K562 (cell line): ENCODE data around the gene ZC3H6. TPM values are rescaled to one million over a fixed set of nuclear protein-coding genes. Genes with fewer than 3 reads are reported as not detected.

ENCODE experiments used
- CBX5 ChIP-seq: IDR thresholded peaks from 2 replicates; pipeline ENCODE4 v1.6.1; 2014; ENCODE audit warnings: low read depth, borderline replicate concordance
- CTBP1 ChIP-seq: fragments of 450-650 bp; IDR thresholded peaks from 2 replicates; pipeline ENCODE4 v1.6.1; 2016; ENCODE audit warnings: borderline replicate concordance
- DPF2 ChIP-seq: fragments of 450-650 bp; IDR thresholded peaks from 2 replicates; pipeline ENCODE4 v1.6.1; 2016
- ELF1 ChIP-seq: fragments of 200-800 bp; sonication (Bioruptor generic); IDR thresholded peaks from 2 replicates; pipeline ENCODE4 v1.6.1; 2016; ENCODE audit warnings: missing genetic modification characterization, missing compliant biosample characterization
- MECOM ChIP-seq: fragments of 250-450 bp; sonication (Bioruptor Pico); IDR thresholded peaks from 2 replicates; pipeline ENCODE4 v1.8.0; 2022; ENCODE audit warnings: inconsistent platforms
- MEIS2 ChIP-seq: fragments of 450-650 bp; IDR thresholded peaks from 2 replicates; pipeline ENCODE4 v1.6.1; 2014; ENCODE audit warnings: mild to moderate bottlenecking; ENCODE audit not compliant: partially characterized antibody
- MTA3 ChIP-seq: fragments of 450-650 bp; formaldehyde crosslinking; IDR thresholded peaks from 2 replicates; pipeline ENCODE4 v1.6.1; 2017; ENCODE audit warnings: mild to moderate bottlenecking, borderline replicate concordance
- NCOA1 ChIP-seq: fragments of 450-650 bp; IDR thresholded peaks from 2 replicates; pipeline ENCODE4 v1.6.1; 2016; ENCODE audit warnings: low read depth
- NR2C2 ChIP-seq, 2 experiments: fragments of 200-800 bp in 1 of 2; sonication (Bioruptor generic) in 1 of 2; sonication (generic) in 1 of 2; formaldehyde crosslinking in 1 of 2; IDR thresholded peaks; 2 replicates each; pipeline versions ENCODE4 v1.6.1 to v1.8.0; 2016 to 2022; ENCODE audit warnings: mild to moderate bottlenecking in 1 of 2, missing compliant biosample characterization in 1 of 2, missing genetic modification characterization in 1 of 2, missing genetic modification reagents in 1 of 2
- PHF20 ChIP-seq: fragments of 450-650 bp; IDR thresholded peaks from 2 replicates; pipeline ENCODE4 v1.6.1; 2018; ENCODE audit not compliant: partially characterized antibody
- RBM39 ChIP-seq: fragments of 200-400 bp; formaldehyde crosslinking; optimal IDR thresholded peaks from 2 replicates; pipeline ENCODE3; 2018; ENCODE audit warnings: low read depth, low read length
- SMARCA5 ChIP-seq: fragments of 450-650 bp; IDR thresholded peaks from 2 replicates; pipeline ENCODE4 v1.6.1; 2016
- SMC3 ChIP-seq: conservative IDR thresholded peaks from 2 replicates; pipeline ENCODE4 v1.6.1; 2011; ENCODE audit warnings: low read depth, low read length, improper control_type of control experiment; ENCODE audit not compliant: insufficient read depth
- ZBTB9 ChIP-seq: fragments of 450-650 bp; formaldehyde crosslinking; IDR thresholded peaks from 2 replicates; pipeline ENCODE4 v1.4.0; 2020; ENCODE audit warnings: mild to moderate bottlenecking, moderate library complexity
- ZFP91 ChIP-seq: sonication (generic); formaldehyde crosslinking; IDR thresholded peaks from 2 replicates; pipeline ENCODE4 v1.8.0; 2022; ENCODE audit warnings: mild to moderate bottlenecking, missing genetic modification reagents
- ZNF318 ChIP-seq, 2 experiments: fragments of 450-650 bp; IDR thresholded peaks; 2 replicates each; pipeline ENCODE4 v1.6.1; 2016; ENCODE audit warnings: mild to moderate bottlenecking in 2 of 2, borderline replicate concordance in 1 of 2, low read depth in 1 of 2, moderate library complexity in 1 of 2
- ZNF717 ChIP-seq: fragments of 250-450 bp; sonication (Bioruptor Pico); IDR thresholded peaks from 2 replicates; pipeline ENCODE4 v1.5.0; 2021
- ZNF780A ChIP-seq: fragments of 250-450 bp; sonication (Bioruptor Pico); IDR thresholded peaks from 2 replicates; pipeline ENCODE4 v1.5.0; 2021; ENCODE audit warnings: mild to moderate bottlenecking
- polyA plus RNA-seq, 8 experiments: library from polyadenylated mRNA; depleted of rRNA in 4 of 8; stranded (reverse) in 5 of 8; unstranded in 3 of 8; fragments of >200 nt; fragmentation: Nextera tagmentation in 2 of 8; fragmentation: Illumina TruSeq in 1 of 8; extraction: Ambion mirVana in 2 of 8; extraction: Trizol in 1 of 8; gene quantifications; 2 replicates each; pipeline versions ENCODE4 v1.2.1 to v1.2.3, GENCODE V29; 2011 to 2014; ENCODE audit warnings: inconsistent platforms in 1 of 8, missing spikeins in 1 of 8
- total RNA-seq, 7 experiments: library from RNA; depleted of rRNA in 6 of 7; stranded (reverse); fragments of >200 nt in 6 of 7; fragmentation: Illumina TruSeq in 2 of 7; extraction: Trizol in 2 of 7; gene quantifications; 2 replicates each; pipeline versions ENCODE4 v1.2.1 to v1.2.3, GENCODE V29; 2011 to 2021; ENCODE audit warnings: low replicate concordance in 1 of 7

ZC3H6 gene
- total and polyA plus RNA-seq, 9 of the 15 experiments (the other 6 are each of a cell fraction or from before 2014, with no cell fraction given) = 0.45 to 1.9 (median 1.5) TPM

DNA sequence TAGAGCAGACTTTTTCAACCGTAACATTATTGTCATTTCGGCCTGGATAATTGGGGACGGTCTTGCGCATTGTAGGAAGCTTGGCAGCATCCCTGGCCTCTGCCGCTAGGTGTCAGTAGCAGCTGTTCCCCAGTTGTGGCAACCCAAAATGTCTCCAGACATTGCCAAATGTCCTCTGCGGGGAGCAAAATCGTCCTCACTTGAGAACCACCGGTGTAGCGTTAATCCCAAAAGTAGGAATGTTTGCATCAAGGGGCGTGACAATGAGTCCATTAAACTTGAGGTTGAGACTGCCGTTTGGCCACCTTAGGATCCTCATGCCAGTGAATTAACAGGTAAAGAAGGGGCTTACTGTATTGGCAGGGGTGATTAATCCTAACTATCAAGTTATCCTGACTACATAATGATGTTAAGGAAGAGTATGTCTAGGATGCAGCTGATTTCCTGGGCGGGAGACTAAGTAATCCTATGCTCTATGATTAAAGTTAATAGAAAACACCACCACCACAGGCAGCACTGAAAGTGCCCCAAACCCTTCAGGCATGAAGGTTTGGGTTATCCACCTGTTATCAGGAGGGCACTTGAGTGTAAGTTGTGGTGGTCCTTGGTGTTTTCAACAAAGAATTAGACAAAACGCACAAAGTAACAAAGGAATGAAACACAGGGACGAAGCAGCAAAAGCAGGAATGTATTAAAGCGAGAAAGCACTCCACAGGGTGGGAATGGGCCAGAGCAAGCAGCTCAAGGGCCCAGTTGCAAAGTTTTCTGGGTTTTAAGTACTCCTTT is 15.7 kb upstream of the ZC3H6 start (continued):
- TF ChIP-seq ELF1 = no peak
- TF ChIP-seq RBM39 = no peak
- peak; percentile 28 for TF ChIP-seq MEIS2
- TF ChIP-seq NCOA1 = no peak
- peak; percentile 19 for TF ChIP-seq PHF20
- TF ChIP-seq CTBP1 = 0 out of 2 replicates have a peak, but pooled peaks have one; percentile 36
- TF ChIP-seq SMARCA5 = no peak
- TF ChIP-seq MECOM (CRISPR knock-in tag) = no peak
- no peak for TF ChIP-seq DPF2
- no peak for TF ChIP-seq NR2C2 (CRISPR knock-in tag; IDR thresholded peaks at IDR 0.05)
- TF ChIP-seq NR2C2 (tag; IDR thresholded peaks at IDR 0.05) = no peak
- 0 out of 2 replicates have a peak, but pooled peaks have one; percentile 47 for TF ChIP-seq MTA3
- TF ChIP-seq ZFP91 (CRISPR knock-in tag) = no peak
- peak; percentile 77 for TF ChIP-seq SMC3
- TF ChIP-seq ZNF318 (IDR thresholded peaks at IDR 0.05; ENCODE audit: borderline replicate concordance in 1 of 2, low read depth in 1 of 2) = no peak
- 0 out of 2 replicates have a peak, but pooled peaks have one; percentile 11 for TF ChIP-seq ZBTB9 (CRISPR knock-in tag)
- TF ChIP-seq ZNF717 (CRISPR knock-in tag) = no peak
- TF ChIP-seq CBX5 = peak; percentile 14; the same call in 1 of the 2 replicates
- TF ChIP-seq ZNF780A = no peak
